ENCODE data around the gene GSTA1.
"Not testable (repeated sequence)": the region's sequence is repeated elsewhere in the genome, so short reads cannot be mapped to it uniquely, and the experiment has no call there.

The GSTA1 gene

GRCh38 chr6:52757651-52758338, 45.8 kb downstream of the GSTA1 start:
- DNase-seq (ENCODE audit: low read depth in 2 of 2): not testable (repeated sequence)

GRCh38 chr6:52754443-52754842, 49.2 kb downstream of the GSTA1 start:
- no peak for DNase-seq (ENCODE audit: low read depth in 2 of 2)

DNA sequence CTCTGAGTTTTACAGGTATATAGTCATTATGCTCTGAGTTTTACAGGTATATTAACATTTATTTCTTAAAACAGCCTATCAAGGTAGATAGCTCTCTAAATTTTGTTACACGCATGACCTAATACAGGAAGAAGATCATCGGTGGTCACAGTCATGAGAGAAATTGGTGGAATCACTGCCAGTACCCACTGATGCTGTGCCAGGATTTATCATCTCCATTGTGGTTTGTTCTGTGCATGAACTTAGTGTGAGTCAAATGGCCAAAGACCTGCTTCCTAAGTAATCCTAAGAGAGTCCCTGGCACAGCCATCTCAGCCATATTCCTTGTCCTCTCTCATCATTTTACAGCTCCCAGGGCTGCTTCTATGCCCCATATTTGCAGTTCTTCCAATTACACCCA, 50.5 kb downstream of the GSTA1 start:
- DNase-seq (ENCODE audit: low read depth in 2 of 2): not testable (repeated sequence)

DNA sequence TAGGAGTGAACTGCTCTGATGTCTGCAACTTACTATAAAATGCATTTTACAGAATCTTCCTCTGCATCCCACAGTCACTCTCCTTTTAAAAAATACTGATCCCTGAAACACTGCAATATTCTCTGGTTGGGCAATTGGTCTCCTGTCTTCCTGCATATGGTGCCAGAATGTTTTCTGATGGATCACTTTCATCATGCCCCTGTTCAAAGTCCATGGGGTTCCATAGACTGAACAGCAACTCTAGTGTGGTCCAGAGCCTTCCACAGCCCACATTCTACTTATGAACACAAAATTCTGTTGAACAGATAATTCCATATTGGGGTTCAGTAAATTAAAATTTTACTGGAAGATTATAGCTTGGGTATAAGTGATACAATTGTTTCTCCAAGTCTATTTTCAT, 51.3 kb downstream of the GSTA1 start:
- DNase-seq (ENCODE audit: low read depth in 2 of 2): no peak

DNA sequence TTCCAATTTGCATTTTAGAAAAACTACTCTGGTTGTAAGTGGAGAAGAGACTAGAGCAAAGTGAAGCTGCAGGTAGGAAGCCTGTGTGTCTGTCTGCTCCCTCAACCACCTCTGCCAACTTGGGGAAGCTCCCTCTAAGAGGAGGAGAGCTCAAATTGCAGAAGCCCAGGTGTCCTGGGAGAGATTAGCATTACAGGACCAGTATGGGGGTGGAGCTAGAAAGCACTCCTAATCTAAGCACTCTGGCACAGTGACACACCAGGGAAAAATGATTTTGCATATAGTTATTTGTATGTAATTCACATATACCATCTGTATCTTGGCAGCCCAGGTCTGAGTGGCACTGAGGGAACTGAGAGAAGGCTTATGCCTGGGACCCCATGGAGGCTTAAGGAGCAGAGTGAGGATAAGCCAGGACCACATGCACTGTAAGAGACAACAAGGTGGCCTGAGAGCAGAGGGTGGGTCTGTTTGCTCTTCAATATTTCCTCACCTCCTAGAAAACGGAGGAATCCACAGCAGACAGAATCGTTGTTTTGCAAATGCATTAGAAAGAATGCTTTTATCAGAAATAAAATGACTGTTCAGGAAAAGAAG, 54.0 kb downstream of the GSTA1 start:
- DNase-seq (ENCODE audit: low read depth in 2 of 2): no peak

DNA sequence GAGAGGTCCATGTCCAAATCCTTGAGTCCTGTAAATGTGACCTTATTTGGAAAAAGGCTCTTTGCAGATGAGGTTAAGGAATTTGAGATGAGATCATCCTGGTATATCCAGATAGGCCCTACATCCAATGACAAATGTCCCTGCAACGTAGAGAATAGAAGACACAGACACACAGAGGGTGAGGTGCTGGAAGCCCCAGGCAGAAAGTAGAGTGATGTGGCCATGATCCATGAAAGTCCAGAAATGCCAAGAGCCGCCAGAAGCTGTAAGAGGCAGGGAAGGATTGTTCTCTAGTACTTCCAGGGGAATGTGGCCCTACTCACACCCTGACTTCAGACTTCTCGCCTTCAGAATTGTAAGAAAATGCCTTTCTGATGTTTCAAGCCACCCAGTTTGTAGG, 56.3 kb downstream of the GSTA1 start:
- not testable (repeated sequence) for DNase-seq (ENCODE audit: low read depth in 2 of 2)

GRCh38 chr6:52746213-52746612, 57.4 kb downstream of the GSTA1 start:
- no peak for DNase-seq (ENCODE audit: low read depth in 2 of 2)

DNA sequence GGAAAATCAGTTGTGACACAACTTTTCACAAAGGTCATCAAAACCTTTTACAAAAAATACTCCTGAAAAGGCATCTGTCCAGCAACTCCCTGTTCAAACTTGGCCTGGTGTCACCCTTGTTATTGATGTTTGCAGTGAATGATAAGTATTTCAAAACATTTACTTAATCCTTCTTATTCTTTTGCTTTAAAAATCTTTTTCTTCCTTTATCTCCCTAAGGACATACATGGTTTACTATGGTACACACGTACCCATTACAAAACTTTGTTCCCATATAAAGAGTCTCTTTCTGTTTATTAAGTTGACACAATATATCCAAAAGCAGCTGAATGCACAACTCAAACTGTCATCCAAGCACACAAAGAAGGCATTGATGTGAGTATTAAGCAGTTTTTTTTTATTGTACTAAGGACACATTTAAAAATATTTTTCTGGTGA, 57.8 kb downstream of the GSTA1 start:
- DNase-seq (ENCODE audit: low read depth in 2 of 2): no peak

DNA sequence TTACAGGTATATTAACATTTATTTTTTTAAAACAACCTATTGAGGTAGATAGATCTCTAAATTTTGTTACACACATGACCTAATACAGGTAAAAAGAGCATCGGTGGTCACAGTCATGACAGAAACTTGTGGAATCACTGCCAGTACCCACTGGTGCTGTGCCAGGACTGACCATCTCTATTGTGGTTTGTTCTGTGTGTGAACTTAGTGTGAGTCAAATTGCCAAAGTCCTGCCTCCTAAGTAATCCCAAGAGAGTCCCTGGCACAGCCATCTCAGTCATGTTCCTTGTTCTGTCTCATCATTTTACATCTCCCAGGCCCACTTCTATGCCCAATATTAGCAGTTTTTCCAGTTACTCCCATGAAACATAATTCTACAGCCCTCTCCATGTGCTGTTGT, 61.7 kb downstream of the GSTA1 start:
- DNase-seq (ENCODE audit: low read depth in 2 of 2): no peak
